Measurements from ENCODE around the gene DGKI. TPM values are rescaled to one million over a fixed set of nuclear protein-coding genes. Genes with fewer than 3 reads are reported as not detected.
"Not testable (repeated sequence)": the region's sequence is repeated elsewhere in the genome, so short reads cannot be mapped to it uniquely, and the experiment has no call there.

The DGKI gene
- polyA plus RNA-seq, 1 donor: 1.6 TPM

DNA sequence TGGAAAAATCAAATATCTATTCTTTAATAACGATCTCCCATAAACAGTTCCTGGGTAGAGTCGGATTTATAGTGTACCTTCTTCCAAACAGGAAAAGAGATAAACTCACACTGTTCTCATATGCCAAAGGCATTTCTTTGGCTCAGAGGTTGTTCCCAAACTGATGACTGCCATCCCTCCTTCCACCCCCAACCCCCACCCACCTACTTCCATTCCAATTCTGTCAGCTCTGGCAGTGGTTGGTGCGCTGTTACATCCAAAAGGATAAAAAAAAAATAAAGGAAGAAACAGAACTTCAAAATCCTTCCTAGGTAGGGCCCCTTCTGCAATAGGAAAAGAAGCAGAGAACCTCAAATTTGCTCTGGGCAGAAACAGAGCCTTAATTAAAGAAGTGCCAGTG, 104.7 kb downstream of the DGKI start:
- DNase-seq: no peak

DNA sequence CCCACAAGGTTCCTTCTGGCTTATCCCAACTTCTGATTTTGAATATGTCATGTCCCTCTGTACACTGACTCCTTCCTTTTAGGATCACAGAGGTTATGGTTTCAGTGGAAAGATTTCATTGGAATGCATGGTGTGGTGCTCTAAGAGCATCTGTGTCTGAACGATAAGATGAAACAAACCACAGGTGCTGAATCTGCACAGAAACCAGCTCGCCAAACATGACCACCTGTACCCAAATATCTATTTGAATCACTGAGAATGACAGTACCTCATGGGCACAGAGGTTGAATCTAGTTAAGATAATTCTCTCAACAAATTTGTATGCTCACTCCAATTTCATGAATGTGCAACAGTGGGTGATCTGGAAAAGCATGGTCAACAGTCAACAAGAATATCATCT, 105.3 kb downstream of the DGKI start:
- no peak for DNase-seq

GRCh38 chr7:137734221-137734620, 112.6 kb downstream of the DGKI start:
- no peak for DNase-seq

DNA sequence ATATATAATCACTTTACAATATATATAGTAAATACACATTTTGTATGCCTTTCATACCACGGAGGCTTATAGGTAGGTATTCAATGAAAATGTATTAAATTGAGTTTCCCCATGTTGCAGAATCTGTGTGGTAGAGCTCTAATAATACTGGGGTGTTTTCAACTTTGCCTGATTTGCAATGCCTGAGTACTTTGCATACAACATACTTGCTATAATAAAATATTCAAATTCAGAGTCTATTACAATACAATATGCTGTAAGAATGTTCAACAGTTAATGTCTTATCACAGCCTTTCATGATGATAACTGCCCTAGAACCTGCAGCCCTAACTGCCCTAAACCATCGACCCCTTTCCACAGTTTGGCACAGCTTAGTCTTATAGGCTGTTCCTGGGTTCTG, 114.6 kb downstream of the DGKI start:
- no peak for DNase-seq

DNA sequence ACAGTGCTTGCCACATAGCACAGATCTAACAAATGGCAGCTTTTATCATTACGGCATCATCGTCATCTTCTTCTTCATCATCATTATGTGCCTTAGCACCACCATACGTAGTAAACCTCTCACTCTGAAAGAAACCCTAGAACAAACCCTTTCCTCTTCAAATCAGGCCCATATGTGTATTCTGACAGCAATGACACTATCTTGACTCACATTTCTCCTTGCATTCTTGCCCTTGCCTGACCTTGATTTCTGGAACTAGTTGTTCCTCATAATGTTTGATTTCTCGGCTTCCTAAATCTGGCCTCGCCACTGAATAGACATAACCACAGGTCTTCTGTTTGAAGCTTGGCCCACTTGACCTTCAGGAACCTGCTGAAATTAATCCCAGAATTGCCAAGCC, 115.3 kb downstream of the DGKI start:
- DNase-seq: no peak

DNA sequence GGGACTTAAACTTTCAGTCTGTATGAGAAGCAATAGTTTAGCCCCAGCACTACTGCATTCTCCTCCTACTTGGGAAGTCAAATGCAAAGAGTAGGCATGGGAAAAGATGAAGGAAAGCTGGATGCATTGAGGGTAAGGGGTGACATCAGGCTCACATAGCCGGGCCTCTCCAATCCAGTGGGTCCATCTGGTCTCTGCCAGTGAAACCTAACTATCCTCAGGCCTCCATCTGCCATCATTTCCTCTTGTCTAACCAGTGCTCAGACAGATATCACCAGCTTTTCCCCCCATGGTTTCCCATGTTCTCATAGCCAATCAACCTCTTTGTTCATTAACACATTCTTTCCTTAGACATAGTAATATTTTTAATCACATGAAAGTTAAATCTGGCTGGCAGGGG, 118.3 kb downstream of the DGKI start:
- DNase-seq: no peak

- DNase-seq: no peak
Measured at GRCh38 chr7:137727413-137727812, 119.4 kb downstream of the DGKI start.

- DNase-seq: no peak
Measured at GRCh38 chr7:137718355-137718754, 128.4 kb downstream of the DGKI start.

GRCh38 chr7:137717811-137718271, 128.9 kb downstream of the DGKI start:
- DNase-seq: no peak

DNA sequence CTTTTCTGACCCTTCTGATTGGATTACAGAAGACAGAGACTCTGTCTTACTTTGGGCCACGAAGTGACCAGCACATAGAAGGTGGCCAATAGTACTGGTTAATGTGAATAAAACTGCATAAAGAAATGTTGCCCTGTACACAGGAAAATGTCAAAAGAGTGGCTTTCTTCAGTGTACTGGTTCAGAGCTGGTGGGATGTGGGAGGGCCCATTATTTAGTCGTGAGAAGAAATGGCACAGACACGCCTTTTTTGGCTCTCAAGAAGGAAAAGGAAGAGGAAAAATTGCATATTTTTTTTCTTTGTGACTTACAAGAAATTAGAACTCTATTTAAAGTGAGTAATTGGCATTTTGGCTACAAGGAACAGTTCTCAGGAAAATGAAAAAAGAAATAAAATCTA, 129.7 kb downstream of the DGKI start:
- no peak for DNase-seq

DNA sequence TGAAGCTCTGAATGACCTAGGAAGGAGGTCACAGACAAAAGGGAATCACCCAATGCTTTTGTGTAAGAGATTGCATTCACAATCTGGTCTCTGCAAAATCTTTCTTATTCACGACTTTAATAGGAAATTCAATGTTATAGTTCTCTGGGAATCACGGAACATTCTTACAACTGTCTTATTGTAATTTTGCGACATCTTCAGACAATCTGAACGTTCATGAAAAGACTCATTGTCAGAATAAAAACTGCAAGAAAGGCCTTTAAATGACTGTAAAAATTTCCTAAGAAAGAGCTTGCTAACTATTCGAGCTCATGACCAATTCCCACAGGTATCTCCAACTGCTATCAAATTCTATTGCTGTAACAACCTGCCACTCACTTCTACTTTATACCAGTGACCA, 130.7 kb downstream of the DGKI start:
- DNase-seq: no peak

- DNase-seq: no peak
Measured at GRCh38 chr7:137715533-137715932, 131.2 kb downstream of the DGKI start.

DNA sequence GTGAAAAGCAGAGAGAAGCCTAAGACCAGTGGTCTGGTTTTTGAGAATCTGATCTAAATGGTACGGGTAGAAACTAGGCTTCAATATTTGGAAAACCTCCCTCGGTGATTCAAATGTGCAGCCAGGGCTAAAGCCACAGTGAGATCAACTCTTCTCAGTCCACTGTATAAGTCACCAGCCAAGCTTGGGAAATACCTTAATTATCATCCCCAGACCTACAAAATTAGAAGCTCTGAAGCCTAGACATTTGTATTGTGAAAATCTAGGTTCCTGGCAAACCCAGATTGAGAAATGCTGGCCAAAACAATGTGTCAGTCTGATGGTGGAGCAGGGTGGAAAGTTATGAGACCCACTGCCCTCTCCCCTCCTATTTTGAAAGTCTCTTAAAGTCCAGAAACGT, 131.7 kb downstream of the DGKI start:
- no peak for DNase-seq

- DNase-seq: not testable (repeated sequence)
Measured at GRCh38 chr7:137706330-137706729, 140.4 kb downstream of the DGKI start.

DNA sequence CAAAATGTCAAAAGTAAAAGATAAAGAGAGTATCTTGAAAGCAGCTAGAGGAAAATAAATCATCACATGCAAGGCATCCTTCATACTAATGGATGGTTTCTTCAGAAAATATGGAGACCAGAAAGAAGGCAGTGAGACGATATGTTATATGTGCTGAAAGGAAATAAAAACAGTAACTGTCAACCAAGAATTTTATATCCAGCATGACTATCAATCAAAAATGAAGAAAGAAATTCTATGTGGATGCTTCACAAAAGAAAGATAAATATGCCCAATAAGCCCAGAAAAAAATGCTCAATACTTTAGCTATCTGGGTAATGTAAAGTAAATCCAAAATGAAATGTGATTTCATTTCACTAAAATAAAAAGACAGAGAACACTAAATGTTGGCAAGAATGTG, 142.1 kb downstream of the DGKI start:
- no peak for DNase-seq

DNA sequence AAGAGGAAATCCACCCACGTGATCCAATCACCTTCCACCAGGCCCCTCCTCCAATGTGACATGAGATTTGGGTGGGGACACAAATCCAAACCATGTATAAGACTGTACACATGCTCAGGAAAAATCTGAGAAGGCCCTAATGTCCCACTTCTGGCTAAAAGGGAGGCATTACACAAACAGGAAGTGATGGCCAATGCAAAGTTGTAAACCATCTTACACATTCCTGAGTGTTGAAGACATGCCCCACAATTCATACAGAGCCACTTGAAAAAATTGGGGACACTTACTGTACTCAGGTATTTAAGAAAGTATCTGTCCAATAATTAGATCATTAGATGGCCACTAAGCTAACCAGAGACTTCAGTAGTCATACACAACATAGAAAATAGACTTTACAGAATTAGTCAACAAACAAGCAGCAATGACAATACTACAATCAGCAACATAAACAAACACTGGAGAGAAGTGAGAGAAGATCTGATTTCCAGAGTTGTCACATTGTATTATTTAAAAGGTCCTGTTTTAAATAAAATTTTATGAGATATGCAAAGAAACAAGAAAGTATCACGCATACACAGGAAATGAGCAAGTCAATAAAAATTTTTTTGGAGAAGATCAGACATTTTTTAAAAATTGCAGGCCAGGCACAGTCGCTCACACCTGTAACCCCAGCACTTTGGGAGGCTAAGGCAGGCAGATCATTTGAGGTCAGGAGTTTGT, 143.3 kb downstream of the DGKI start:
- no peak for DNase-seq

GRCh38 chr7:137696988-137697387, 149.8 kb downstream of the DGKI start:
- no peak for DNase-seq

- no peak for DNase-seq
Measured at GRCh38 chr7:137696376-137696775, 150.4 kb downstream of the DGKI start.

GRCh38 chr7:137695942-137696341, 150.8 kb downstream of the DGKI start:
- no peak for DNase-seq

DNA sequence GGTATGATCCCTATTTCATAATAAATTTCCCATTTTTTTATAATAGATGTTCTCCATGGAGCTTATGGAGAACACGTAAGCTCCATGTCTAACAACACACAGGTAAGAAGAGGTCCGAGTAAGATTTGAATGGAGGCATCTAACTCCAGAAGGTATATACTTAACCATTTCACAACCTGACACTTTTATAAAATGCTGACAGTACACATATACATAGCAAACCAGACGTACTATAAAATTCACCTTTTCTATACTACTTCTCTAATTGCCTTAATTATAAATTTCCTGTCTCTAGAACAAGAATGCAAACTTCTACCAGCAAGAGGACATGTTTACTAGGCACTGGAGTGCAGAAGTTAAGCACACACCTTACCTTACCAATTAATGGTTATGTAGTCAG, 151.3 kb downstream of the DGKI start:
- DNase-seq: no peak

GRCh38 chr7:137694405-137694804, 152.4 kb downstream of the DGKI start:
- no peak for DNase-seq

DNA sequence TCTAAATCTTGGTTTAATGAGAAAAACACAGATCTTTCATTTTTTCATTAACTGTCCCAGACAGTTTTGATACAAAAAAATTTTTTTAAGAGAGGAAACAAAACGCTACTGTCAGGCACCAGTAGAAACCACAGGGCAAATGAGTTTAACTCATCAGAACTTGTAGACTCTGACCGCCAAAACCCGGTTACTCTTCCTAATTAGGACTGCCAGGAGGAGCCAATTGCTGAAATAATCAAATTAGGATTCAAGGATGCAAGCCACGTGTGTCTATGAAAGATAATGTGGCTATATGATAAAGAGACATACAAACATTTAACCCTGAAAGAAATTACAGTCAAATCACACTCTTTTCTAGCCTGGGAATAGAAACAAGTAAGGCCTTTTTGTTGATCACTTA, 154.4 kb downstream of the DGKI start:
- DNase-seq: no peak

GRCh38 chr7:137691566-137691965, 155.2 kb downstream of the DGKI start:
- DNase-seq: no peak

GRCh38 chr7:137690635-137691034, 156.1 kb downstream of the DGKI start:
- DNase-seq: no peak

- no peak for DNase-seq
Measured at GRCh38 chr7:137689761-137690160, 157.0 kb downstream of the DGKI start.

All from left kidney (tissue), 2 donors.